Spleen (tissue), 7 donors: ENCODE results near the gene TNFRSF18.

ENCODE experiments used
- CTCF ChIP-seq, 11 experiments: fragments of 200-600 bp in 7 of 11; fragments of 450-650 bp in 4 of 11; sonication (generic) in 4 of 11; IDR thresholded peaks in 8 of 11; conservative IDR thresholded peaks in 3 of 11; 1 replicate in 7 of 11; 2 replicates in 4 of 11; pipeline versions ENCODE4 v1.4.0 to v1.8.0; 2016 to 2021; ENCODE audit warnings: antibody characterized with exemption in 11 of 11, inconsistent platforms in 4 of 11, mild to moderate bottlenecking in 1 of 11
- POLR2A ChIP-seq, 3 donors: fragments of 450-650 bp; IDR thresholded peaks; one replicate each; pipeline ENCODE4 v1.5.1; 2017; ENCODE audit warnings: antibody characterized with exemption in 3 of 3, mild to moderate bottlenecking in 1 of 3
- POLR2AphosphoS5 ChIP-seq, 3 donors: sonication (generic); formaldehyde crosslinking; IDR thresholded peaks; one replicate each; pipeline ENCODE4 v1.5.1; 2017; ENCODE audit warnings: antibody characterized with exemption in 3 of 3
- donor health status: DM: no; HTN: no; CAD: no; lungs with moderate emphysema.
- donor health status: DM: no; HTN: no; CAD: no.
- donor health status: DM: no; HTN: no; CAD: no.

DNA sequence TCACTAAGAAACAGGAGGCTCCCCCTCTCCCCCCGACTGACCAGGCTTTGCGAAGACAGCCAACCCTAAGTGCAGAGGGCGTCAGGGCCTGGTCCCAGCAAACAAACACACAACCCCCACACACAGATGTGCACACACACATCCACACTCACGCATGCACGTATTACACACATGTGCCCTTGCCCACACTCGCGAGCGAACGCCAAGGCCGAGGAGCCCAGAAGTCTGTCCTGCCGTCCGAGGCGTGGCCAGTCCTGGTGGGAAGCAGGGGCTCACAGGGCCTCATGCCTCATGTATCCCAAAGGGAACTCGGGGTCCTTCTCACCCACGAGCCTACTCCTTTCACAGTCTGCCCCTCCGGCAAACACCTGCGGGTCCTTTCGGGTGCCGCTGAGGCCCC lies 23.4 kb upstream of the TNFRSF18 start:
- TF ChIP-seq CTCF (IDR thresholded peaks at IDR 0.05 in 8 of 11, conservative IDR thresholded peaks at IDR 0.05 in 3 of 11) (no peak), POLR2AphosphoS5 (IDR thresholded peaks at IDR 0.05) (peak in 1 of 3 donors; percentile 28), POLR2A (IDR thresholded peaks at IDR 0.05) (no peak)
